A172 (cell line): ENCODE data around the gene SYK. TPM values are rescaled to one million over a fixed set of nuclear protein-coding genes. Genes with fewer than 3 reads are reported as not detected.
"Not testable (repeated sequence)": the region's sequence is repeated elsewhere in the genome, so short reads cannot be mapped to it uniquely, and the experiment has no call there.

Source experiments
- DNase-seq: peaks from one replicate; pipeline ENCODE4 v3.0.0-alpha.2; 2015; ENCODE audit warnings: low spot score
- total RNA-seq: library from RNA; depleted of rRNA; stranded (reverse); fragments of >200 nt; shearing (Covaris generic); gene quantifications from 2 replicates; pipeline ENCODE4 v1.2.3, GENCODE V29; 2014

SYK gene
- total RNA-seq, 1 experiment from 2014 or later = not detected

DNA sequence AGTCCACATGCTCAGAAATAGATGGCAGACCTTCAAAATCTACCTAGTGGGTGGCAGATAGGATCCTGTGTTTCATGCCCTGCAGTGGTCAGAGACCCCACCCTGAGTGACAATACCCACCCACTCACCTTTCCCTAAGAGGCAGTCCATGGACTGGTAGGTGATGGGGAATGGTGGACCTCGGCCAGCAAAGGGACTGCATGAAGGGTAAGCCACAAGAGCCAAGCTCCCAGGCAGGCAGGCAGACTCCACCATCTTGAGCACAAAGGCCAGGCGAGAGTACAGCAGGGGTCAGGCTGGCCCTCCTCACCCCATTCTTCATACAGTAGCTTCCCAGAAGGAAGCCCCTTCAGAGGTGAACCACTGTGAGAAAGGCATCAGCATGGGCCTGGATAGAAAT, 78.4 kb downstream of the SYK start:
- no peak for DNase-seq

GRCh38 chr9:90880669-90881068, 79.0 kb downstream of the SYK start:
- DNase-seq = no peak

GRCh38 chr9:90881648-90882047, 80.0 kb downstream of the SYK start:
- no peak for DNase-seq

DNA sequence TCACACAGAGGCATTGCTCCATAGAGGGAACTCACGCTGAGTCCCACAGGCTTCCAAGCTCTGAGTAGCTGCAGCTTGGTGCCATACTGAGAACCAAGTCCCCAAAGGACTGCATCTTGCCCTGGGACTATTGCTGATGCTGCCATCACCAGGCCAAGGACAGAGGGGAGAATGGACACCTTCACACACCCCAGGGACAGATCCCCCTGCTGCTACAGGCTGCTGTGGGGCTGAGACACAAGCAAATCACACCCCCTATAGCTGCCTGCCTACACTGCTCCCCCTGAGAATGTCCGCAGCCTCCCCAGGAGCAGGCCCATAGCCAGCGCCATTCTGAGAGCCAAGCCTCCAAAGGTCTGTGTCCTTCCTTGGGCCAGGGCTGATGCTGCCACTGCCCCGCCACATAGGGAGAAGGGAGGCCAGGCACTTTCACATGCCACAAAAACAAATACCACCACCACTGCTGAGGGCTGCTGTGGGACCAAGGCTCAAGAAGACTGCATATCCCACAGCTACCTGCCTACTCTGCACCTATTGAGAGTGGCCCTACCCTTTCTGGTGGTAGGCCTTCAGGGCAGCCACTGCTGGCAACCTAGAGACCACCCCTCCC, 81.5 kb downstream of the SYK start:
- no peak for DNase-seq

GRCh38 chr9:90883661-90884060, 82.0 kb downstream of the SYK start:
- no peak for DNase-seq

DNA sequence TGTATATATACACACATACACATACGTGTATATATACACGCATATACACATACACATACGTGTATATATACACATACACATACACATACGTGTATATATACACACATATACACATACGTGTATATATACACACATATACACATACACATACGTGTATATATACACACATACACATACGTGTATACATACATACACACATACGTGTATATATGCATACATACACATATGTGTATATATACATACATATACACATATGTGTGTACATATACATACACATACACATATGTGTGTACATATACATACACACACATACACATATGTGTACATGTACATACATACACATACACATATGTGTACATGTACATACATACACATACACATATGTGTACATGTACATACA, 82.6 kb downstream of the SYK start:
- no peak for DNase-seq

DNA sequence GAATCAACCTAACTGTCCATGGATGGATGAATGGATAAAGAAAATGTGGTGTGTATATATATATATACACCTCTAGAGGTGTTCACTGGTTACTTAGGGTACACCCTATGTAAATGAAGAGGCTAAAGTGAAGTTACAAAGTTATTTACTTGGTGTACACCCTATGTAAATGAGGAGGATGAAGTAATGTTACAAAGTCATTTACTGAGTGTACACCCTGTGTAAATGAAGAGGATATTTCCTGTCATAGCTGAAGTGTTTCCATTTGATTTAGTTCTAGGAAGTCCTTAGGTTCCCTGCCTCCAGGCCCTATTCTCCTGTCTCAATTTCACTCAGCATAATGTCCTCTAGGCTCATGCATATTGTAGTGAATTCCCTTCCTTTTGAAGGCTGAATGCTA, 85.2 kb downstream of the SYK start:
- DNase-seq = not testable (repeated sequence)

DNA sequence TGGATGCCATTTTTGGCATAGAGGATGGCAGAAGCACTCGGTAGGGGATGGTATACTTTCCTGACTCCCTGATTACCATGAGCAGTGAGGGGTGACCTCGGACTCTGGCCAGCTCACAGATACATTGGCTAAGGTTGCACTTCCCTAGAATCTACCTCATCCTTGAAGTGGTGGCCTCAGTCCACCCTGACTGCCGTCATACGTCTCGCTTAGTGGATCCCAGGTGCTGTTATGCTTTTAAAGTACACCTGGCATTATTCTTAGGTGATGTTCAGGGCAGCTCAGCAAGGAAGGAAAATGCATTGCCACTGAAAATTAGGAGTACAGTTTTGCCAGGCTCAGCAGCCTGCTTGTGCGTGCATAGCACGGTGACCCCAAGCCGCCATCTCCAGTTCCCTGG, 87.3 kb downstream of the SYK start:
- no peak for DNase-seq

- DNase-seq = no peak
Observed at GRCh38 chr9:90890146-90890810, 88.7 kb downstream of the SYK start.

DNA sequence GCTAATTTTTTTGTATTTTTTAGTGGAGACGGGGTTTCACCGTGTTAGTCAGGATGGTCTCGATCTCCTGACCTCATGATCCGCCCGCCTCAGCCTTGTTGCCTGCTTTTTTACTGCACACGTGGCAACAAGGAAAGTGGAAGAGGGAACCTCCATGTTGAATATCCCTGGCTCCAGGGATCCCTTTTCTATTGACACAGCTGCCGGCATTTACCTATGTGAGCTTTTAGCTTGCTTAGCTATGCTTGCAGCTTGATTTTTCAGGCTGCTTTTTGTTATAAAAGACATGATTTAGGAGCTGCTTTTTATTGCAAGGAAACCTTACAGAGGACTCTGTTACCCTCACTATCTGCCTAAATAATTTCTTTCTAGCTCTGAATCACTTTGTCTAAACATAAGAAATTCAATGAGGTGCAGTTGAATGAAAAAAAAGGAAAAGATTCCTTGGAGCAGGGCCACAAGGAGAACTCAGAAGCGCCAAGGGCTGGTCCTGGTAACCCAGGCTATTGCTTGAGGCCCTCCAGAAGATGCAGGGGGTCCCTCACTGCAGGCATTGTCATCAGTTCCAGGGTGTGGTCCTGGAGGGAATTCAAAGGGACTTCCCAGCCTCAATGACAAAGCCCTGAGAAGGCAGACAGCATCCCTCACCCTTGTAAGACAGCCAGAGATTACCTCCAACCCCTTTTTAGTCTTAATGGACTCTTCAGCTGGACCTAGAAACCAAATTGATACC, 89.9 kb downstream of the SYK start:
- DNase-seq = no peak

DNA sequence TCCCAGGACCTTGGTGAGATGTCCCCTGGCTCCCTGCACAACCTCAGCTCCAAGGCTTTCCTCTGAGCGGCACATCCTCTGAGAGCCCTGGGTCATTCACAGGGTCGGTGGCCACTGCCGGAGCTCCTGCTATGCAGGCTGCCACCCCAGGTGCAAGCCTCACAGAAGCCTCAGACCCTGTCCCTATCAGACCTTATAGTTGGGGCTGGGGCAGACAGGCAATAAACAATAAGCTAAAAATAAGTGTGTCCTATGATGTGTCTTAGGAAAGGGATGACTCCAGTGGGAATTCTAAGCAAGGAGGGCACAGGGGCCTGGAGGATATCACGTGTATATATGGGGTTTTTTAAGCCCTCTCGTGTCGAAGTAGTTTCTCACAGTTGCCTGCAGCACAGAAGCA, 91.3 kb downstream of the SYK start:
- DNase-seq = no peak

DNA sequence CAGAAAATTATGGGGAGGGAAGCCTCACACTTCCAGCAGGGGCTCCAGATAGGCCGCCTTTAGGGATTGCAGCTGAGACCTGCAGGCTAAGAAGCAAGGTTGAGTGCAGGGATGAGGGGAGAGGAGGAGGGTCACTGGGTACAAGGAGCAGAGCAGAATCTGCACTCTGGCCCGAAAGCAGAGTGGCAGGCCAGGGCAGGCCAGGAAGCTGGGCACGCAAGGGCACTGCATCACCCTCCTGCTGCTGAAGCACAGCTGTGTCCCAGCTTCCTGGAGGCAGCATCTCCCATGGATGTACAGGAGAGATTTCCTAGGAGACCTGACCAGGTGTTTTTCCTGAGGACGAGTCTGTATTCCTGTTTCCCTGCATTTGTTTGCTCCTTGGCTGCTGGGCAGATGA, 92.1 kb downstream of the SYK start:
- DNase-seq = no peak

DNA sequence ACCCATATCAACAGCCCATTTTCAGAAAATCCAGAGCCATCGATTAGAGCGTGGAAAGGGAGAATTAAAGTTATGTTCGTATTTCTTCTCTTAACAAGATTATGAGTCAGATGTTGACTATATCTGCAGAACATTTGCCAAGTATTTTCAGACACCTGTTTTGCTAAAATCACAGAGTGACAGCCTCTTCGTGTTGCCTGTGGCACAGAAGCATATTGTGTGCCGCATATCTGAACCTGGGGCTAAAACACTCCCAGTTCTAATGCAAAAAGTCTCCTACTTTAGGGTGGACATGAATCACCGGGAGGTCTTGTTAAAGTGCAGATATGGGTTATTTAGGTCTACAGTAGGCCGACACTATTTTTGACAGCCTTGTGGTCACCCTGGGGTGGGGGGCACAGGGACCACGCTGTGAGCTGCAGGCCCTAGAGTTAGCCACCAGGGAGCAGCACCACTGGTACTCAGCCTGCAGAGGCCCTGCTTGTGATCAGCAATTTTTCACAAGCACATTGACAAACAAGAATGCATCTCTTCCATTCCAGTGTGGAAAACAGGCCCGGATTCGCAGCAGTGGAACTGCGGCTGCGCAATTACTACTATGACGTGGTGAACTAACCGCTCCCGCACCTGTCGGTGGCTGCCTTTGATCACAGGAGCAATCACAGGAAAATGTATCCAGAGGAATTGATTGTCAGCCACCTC, 93.5 kb downstream of the SYK start:
- DNase-seq = no peak

- DNase-seq = no peak
Observed at GRCh38 chr9:90895786-90896185, 94.2 kb downstream of the SYK start.

DNA sequence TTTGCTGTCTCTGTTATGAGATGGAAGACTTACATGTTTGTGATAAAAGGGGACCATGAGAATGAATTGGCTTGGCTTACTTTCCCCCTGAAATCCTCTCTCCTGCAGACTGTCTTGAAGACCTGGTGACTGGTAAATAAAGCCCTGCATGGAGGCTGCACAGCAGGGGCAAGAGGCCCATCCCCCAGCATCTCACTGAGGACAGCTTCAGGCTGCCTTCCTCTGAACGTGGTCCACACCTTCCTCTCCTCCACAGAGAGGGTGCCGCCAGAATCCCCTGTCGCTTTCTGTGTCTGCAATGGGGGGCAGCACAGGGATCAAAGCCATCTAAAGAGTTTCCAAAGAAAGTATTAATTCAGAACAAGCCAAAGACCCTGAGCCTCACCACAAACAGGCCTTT, 94.6 kb downstream of the SYK start:
- no peak for DNase-seq

- no peak for DNase-seq
Observed at GRCh38 chr9:90898228-90898627, 96.6 kb downstream of the SYK start.

DNA sequence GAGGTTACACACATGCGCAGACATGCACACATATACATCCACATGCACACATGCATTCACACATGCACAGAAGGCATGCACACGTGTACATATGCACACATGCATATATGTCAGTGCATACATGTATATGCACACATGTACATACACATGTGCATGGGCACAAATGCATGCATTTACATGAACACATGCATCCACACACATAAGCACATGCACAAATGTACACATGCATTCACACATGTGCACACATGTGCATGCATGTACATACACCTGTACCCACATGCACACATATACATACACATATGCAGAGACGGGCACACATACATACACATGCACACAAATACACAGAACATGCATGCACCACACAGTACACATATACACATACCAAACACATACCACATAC, 97.7 kb downstream of the SYK start:
- no peak for DNase-seq

DNA sequence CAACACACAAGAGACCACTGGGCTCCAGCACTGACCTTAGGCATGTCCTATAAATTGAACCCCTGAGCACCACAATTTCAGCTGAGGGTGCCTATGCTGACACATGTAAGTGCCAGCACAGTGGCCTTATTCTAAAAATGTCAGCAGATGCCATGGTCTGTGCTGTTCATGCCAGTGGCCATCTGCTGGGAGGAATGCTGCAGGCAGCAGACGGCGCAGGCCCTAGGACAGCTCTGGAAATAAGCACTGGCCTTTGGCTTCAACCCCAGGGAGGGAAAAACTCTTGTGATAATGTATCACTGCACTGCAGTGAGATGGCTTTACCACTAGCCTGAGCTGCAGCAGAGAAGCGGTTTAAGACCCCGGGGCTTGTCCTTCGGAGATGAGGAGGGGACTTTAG, 98.5 kb downstream of the SYK start:
- DNase-seq = no peak

GRCh38 chr9:90901933-90902332, 100.3 kb downstream of the SYK start:
- no peak for DNase-seq

DNA sequence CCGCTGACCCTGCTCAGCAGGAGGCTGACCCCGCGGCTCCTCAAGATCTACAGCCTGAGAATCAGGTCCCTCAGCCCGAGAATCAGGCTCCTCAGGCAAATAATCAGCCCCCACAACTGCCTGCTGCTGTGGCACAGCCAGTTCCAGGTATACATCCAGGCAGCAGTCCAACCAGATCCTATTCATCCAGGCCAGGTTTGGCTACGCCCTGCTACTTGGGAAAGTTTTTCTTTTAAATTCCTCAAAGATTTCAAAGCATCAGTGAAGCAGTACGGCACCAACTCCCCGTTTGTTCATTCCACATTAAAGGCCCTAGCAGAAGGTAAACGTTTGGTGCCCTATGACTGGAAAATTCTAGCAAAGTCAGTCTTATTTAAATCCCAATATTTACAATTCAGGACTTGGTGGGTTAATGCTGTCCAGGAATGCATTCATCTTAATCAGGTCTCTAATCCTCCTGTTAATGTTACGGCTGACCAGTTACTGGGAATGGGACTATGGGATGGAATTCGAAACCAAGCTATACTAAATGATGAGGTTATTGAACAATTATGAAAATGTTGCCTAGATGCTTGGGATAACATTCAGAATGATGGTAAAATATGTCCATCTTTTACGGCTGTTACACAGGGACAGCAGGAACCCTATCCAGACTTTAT, 102.3 kb downstream of the SYK start:
- DNase-seq = no peak

DNA sequence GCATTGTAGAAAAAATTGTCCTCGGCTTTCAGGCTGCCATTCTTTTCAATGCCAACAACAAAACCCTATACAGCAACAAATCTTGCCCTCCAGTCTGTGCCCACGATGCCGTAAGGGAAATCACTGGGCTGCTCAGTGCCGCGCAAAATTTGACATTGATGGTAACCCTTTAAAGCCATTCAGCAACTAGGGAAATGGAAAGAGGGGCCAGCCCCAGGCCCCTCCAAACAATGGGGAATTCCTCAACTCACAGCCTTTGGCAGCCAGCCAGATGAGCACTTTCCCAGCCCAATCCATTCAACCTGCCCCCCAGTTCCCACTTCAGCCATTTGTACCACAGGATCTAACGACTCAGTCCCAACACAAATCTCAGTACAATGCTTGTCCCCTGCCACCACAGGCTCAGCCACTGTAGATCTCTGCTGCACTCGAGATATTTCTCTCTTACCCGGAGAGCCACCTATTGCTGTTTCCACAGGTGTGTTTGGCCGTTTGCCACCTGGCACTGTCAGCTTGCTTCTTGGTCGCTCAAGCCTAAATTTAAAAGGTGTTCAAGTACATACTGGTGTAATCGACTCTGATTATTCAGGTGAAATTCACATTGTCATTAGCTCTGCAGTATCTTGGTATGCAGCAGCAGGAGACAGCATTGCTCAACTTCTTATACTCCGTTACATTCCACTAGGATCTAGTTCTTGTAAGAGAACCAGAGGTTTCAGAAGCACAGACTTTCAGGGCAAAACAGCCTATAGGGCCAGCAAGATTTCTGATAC, 103.3 kb downstream of the SYK start:
- DNase-seq = no peak
